HCT116 (cell line): ENCODE measurements around the gene RNU2-63P.

ENCODE experiments used
- CEBPB ChIP-seq: IDR thresholded peaks from 2 replicates; pipeline ENCODE4 v1.6.1; 2012; ENCODE audit warnings: low read depth
- CTCF ChIP-seq, 3 experiments: fragments of 200-600 bp in 1 of 3; sonication (generic) in 1 of 3; IDR thresholded peaks in 2 of 3; conservative IDR thresholded peaks in 1 of 3; 2 replicates each; pipeline ENCODE4 v1.5.1; 2012 to 2017; ENCODE audit warnings: low read depth in 2 of 3, low read length in 2 of 3, antibody characterized with exemption in 1 of 3, borderline replicate concordance in 1 of 3, control low read depth in 1 of 3, mild to moderate bottlenecking in 1 of 3, mixed read lengths in 1 of 3, mixed run types in 1 of 3, moderate library complexity in 1 of 3; ENCODE audit not compliant: insufficient read depth in 1 of 3
- POLR2A ChIP-seq: IDR thresholded peaks from 2 replicates; pipeline ENCODE4 v1.7.0; 2011; ENCODE audit warnings: borderline replicate concordance; ENCODE audit not compliant: insufficient read depth, insufficient read length; ENCODE audit errors: extremely low read depth
- POLR2AphosphoS5 ChIP-seq: IDR thresholded peaks from 2 replicates; pipeline ENCODE4 v1.6.1; 2011; ENCODE audit warnings: mild to moderate bottlenecking, low read depth, low read length, moderate library complexity
- YY1 ChIP-seq: IDR thresholded peaks from 2 replicates; pipeline ENCODE4 v1.6.1; 2011; ENCODE audit warnings: low read length, low read depth, moderate library complexity, mild to moderate bottlenecking; ENCODE audit not compliant: insufficient replicate concordance; ENCODE audit errors: extremely low read depth

GRCh38 chr2:88048541-88048940, 32.2 kb upstream of the RNU2-63P start:
- TF ChIP-seq CTCF (IDR thresholded peaks at IDR 0.05 in 2 of 3, conservative IDR thresholded peaks at IDR 0.05 in 1 of 3; ENCODE audit: borderline replicate concordance in 1 of 3, insufficient read depth in 1 of 3, low read depth in 2 of 3, low read length in 2 of 3) = no peak
- TF ChIP-seq POLR2A = no peak
- no peak for TF ChIP-seq POLR2AphosphoS5
- TF ChIP-seq CEBPB = no peak
- TF ChIP-seq YY1 = no peak
